ENCODE measurements around the gene ARHGEF3.

Gene ARHGEF3

DNA sequence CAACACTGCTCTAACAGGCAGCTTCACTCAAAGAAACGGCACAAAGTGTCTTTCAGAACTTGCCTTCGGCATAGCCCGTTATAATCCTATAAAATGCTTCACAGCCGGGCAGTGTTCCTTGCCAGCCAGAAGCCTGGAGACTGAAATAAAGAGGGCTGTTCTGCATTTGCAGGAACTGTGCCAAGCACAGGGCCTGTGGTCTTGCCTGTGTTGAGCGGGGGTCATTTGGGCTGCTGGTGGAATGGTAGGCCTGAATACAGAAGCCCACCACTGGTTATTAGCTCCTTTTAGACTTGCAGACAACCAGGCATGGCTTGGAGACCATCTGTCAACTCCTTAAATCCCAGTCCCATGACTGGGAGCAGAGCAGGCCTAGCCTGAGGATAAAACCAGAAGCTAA lies 4.7 kb upstream of the ARHGEF3 start:
- 77 to 92% methylated on average over 5 of the region's 5 CpGs for WGBS, 2 experiments (ENCODE audit: insufficient coverage in 2 of 2)
- Histone ChIP-seq H3K36me3 (ENCODE audit: control insufficient read depth, insufficient read depth, low read length) (no peaks in the 10 kb centered on the region), H3K9me3 (ENCODE audit: control insufficient read depth, low read length) (no peaks in the 10 kb centered on the region), H3K4me1 (ENCODE audit: control insufficient read depth, insufficient read depth, low read length, poor library complexity, severe bottlenecking) (peaks cover 8% of the 10 kb centered on the region), H3K4me3 (ENCODE audit: extremely low read depth, insufficient read depth, low read length, poor library complexity, severe bottlenecking) (no peak overlapping the region), H3K27ac (ENCODE audit: low read depth, low read length, severe bottlenecking) (no peak overlapping the region)

DNA sequence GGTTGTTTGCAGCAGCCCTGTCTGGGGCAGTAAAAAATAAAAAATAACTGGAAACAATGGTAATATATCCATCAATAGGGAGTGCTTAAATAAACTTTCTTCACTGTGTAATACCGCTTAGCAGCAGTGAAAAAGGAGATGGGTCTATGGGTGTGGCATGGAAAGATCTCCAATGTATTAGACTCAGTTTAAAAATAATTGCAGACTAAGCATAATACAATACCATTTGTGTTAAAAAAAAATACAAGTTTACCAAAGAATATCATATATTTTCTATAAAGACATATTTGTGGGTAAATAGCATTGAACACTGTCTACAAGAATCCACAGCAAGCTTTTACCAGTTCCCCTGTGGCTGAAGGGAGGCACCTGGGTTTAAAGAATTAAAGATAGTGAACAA lies 1.0 kb upstream of the ARHGEF3 start:
- no peak overlapping the region for H3K27ac ChIP-seq (ENCODE audit: low read depth, low read length, severe bottlenecking)
- no peak overlapping the region for H3K4me3 ChIP-seq (ENCODE audit: extremely low read depth, insufficient read depth, low read length, poor library complexity, severe bottlenecking)
- no peaks in the 10 kb centered on the region for H3K36me3 ChIP-seq (ENCODE audit: control insufficient read depth, insufficient read depth, low read length)
- no peaks in the 10 kb centered on the region for H3K9me3 ChIP-seq (ENCODE audit: control insufficient read depth, low read length)
- peaks cover 3% of the 10 kb centered on the region for H3K4me1 ChIP-seq (ENCODE audit: control insufficient read depth, insufficient read depth, low read length, poor library complexity, severe bottlenecking)
- WGBS, 2 experiments (ENCODE audit: insufficient coverage in 2 of 2): no CpG with 5 or more reads among the region's 1 CpG

GRCh38 chr3:56802378-56802745 lies 613 bp upstream of the ARHGEF3 start:
- no peak overlapping the region for H3K27ac ChIP-seq (ENCODE audit: low read depth, low read length, severe bottlenecking)
- peak overlapping the region; percentile 53 for H3K4me3 ChIP-seq (ENCODE audit: extremely low read depth, insufficient read depth, low read length, poor library complexity, severe bottlenecking)
- WGBS, 2 experiments (ENCODE audit: insufficient coverage in 2 of 2): 70 to 80% methylated on average over 6 to 7 of the region's 8 CpGs
- H3K4me1 ChIP-seq (ENCODE audit: control insufficient read depth, insufficient read depth, low read length, poor library complexity, severe bottlenecking): peaks cover 3% of the 10 kb centered on the region
- H3K36me3 ChIP-seq (ENCODE audit: control insufficient read depth, insufficient read depth, low read length): no peaks in the 10 kb centered on the region
- H3K9me3 ChIP-seq (ENCODE audit: control insufficient read depth, low read length): no peaks in the 10 kb centered on the region

DNA sequence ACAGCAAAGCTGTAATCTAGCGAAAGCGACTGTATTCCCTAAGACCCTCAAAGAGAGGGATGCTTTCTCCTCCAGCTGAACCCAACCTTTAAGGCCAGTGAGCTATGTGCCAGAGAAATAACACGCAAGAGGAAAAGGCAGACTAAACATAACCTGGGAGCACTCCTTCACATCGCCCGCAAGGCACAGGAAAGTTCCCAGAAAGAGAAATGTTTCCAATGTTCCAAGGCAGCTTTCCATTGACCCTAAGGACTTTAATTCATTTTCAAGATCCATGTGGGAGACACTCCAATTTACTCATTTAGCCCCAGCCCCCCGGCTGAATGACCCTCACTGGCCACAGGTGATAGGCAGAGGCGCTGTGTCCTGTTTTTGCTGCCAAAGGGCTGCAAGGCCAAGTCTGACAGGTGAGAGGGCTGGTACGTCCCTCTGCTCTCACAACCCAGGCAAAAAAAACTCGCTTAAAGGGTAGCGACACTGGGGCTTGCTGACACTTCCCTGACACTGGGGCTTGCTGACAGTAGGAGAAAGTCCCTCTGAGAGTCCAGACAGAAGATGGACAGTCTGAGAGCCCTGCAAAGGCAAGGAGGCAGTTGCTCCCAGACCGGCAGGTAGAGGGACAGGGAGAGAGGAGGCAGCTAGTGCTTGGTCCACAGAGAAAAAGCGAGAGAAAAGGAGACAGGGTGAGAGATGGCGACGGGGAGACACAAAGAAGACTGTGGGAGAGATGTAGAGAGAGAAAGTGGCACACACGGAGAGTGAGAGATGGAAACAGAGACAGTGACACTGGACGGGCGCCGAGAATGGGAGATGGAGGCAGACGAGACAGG lies 702 bp downstream of the ARHGEF3 start:
- H3K36me3 ChIP-seq (ENCODE audit: control insufficient read depth, insufficient read depth, low read length): no peaks in the 10 kb centered on the region
- H3K4me3 ChIP-seq (ENCODE audit: extremely low read depth, insufficient read depth, low read length, poor library complexity, severe bottlenecking): peak overlapping the region; percentile 53
- 45 to 61% methylated on average over 14 to 18 of the region's 19 CpGs for WGBS, 2 experiments (ENCODE audit: insufficient coverage in 2 of 2)
- no peaks in the 10 kb centered on the region for H3K9me3 ChIP-seq (ENCODE audit: control insufficient read depth, low read length)
- H3K27ac ChIP-seq (ENCODE audit: low read depth, low read length, severe bottlenecking): no peak overlapping the region
- peaks cover 7% of the 10 kb centered on the region for H3K4me1 ChIP-seq (ENCODE audit: control insufficient read depth, insufficient read depth, low read length, poor library complexity, severe bottlenecking)

DNA sequence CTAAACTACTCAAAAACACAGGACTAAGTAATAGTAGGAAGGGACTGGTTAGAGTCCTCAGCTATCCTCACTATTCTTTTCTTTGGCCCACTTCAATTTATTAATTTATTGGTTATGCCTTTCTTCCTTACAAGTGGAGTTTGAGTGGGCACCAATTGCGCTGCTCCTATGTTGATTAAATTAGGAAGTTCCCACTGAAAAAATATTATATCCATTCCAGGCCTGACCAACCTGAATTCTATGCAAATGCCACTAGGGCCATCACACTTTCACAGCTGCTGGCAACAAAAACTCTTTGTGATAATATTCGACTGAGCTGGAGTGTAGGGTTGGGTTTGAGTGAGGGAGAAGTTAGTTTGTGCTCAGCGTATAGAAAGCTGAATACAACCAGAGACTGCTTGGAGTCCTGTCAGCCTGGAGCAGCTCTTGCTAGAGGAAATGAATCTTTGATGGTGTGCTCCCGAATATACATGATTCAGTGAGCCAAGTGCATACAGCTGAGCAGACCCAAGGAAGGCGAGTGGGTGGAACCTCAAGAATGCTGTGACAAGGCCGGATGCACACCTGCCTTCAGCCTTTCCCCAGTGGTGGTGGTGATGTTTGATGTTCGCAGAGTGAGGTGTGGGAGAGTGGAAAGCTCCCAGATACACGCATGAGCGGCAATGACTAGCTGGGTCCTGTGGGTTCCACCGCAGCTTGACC lies 1.5 kb downstream of the ARHGEF3 start:
- peaks cover 7% of the 10 kb centered on the region for H3K4me1 ChIP-seq (ENCODE audit: control insufficient read depth, insufficient read depth, low read length, poor library complexity, severe bottlenecking)
- no peaks in the 10 kb centered on the region for H3K36me3 ChIP-seq (ENCODE audit: control insufficient read depth, insufficient read depth, low read length)
- no peaks in the 10 kb centered on the region for H3K9me3 ChIP-seq (ENCODE audit: control insufficient read depth, low read length)
- H3K4me3 ChIP-seq (ENCODE audit: extremely low read depth, insufficient read depth, low read length, poor library complexity, severe bottlenecking): peak overlapping the region; percentile 53
- WGBS, 2 experiments (ENCODE audit: insufficient coverage in 2 of 2): 60 to 77% methylated on average over 5 to 9 of the region's 10 CpGs
- H3K27ac ChIP-seq (ENCODE audit: low read depth, low read length, severe bottlenecking): no peak overlapping the region

- Histone ChIP-seq H3K27ac (ENCODE audit: low read depth, low read length, severe bottlenecking) (no peak overlapping the region), H3K9me3 (ENCODE audit: control insufficient read depth, low read length) (no peaks in the 10 kb centered on the region), H3K36me3 (ENCODE audit: control insufficient read depth, insufficient read depth, low read length) (no peaks in the 10 kb centered on the region), H3K4me1 (ENCODE audit: control insufficient read depth, insufficient read depth, low read length, poor library complexity, severe bottlenecking) (peaks cover 7% of the 10 kb centered on the region), H3K4me3 (ENCODE audit: extremely low read depth, insufficient read depth, low read length, poor library complexity, severe bottlenecking) (peak overlapping the region; percentile 53)
- WGBS, 2 experiments (ENCODE audit: insufficient coverage in 2 of 2): 56 to 71% methylated on average over 3 to 4 of the region's 7 CpGs
These were observed 2.4 kb downstream of the ARHGEF3 start for GRCh38 chr3:56799251-56799882.

GRCh38 chr3:56796996-56797395 lies 4.8 kb downstream of the ARHGEF3 start:
- no peaks in the 10 kb centered on the region for H3K9me3 ChIP-seq (ENCODE audit: control insufficient read depth, low read length)
- H3K4me1 ChIP-seq (ENCODE audit: control insufficient read depth, insufficient read depth, low read length, poor library complexity, severe bottlenecking): peaks cover 4% of the 10 kb centered on the region
- no peak overlapping the region for H3K4me3 ChIP-seq (ENCODE audit: extremely low read depth, insufficient read depth, low read length, poor library complexity, severe bottlenecking)
- 86 to 100% methylated on average over 1 to 4 of the region's 4 CpGs for WGBS, 2 experiments (ENCODE audit: insufficient coverage in 2 of 2)
- H3K27ac ChIP-seq (ENCODE audit: low read depth, low read length, severe bottlenecking): no peak overlapping the region
- H3K36me3 ChIP-seq (ENCODE audit: control insufficient read depth, insufficient read depth, low read length): no peaks in the 10 kb centered on the region

- Histone ChIP-seq H3K4me1 (ENCODE audit: control insufficient read depth, insufficient read depth, low read length, poor library complexity, severe bottlenecking) (peaks cover 4% of the 10 kb centered on the region), H3K9me3 (ENCODE audit: control insufficient read depth, low read length) (no peaks in the 10 kb centered on the region), H3K27ac (ENCODE audit: low read depth, low read length, severe bottlenecking) (no peak overlapping the region), H3K4me3 (ENCODE audit: extremely low read depth, insufficient read depth, low read length, poor library complexity, severe bottlenecking) (no peak overlapping the region), H3K36me3 (ENCODE audit: control insufficient read depth, insufficient read depth, low read length) (no peaks in the 10 kb centered on the region)
- WGBS, 2 experiments (ENCODE audit: insufficient coverage in 2 of 2): 96 to 98% methylated on average over 3 to 5 of the region's 6 CpGs
These were observed 5.5 kb downstream of the ARHGEF3 start for GRCh38 chr3:56796202-56796601.

GRCh38 chr3:56795829-56796185 lies 5.9 kb downstream of the ARHGEF3 start:
- H3K36me3 ChIP-seq (ENCODE audit: control insufficient read depth, insufficient read depth, low read length): no peaks in the 10 kb centered on the region
- no peak overlapping the region for H3K4me3 ChIP-seq (ENCODE audit: extremely low read depth, insufficient read depth, low read length, poor library complexity, severe bottlenecking)
- WGBS, 2 experiments (ENCODE audit: insufficient coverage in 2 of 2): 50 to 83% methylated on average over 1 to 2 of the region's 6 CpGs
- H3K4me1 ChIP-seq (ENCODE audit: control insufficient read depth, insufficient read depth, low read length, poor library complexity, severe bottlenecking): peaks cover 4% of the 10 kb centered on the region
- H3K27ac ChIP-seq (ENCODE audit: low read depth, low read length, severe bottlenecking): no peak overlapping the region
- H3K9me3 ChIP-seq (ENCODE audit: control insufficient read depth, low read length): no peaks in the 10 kb centered on the region

DNA sequence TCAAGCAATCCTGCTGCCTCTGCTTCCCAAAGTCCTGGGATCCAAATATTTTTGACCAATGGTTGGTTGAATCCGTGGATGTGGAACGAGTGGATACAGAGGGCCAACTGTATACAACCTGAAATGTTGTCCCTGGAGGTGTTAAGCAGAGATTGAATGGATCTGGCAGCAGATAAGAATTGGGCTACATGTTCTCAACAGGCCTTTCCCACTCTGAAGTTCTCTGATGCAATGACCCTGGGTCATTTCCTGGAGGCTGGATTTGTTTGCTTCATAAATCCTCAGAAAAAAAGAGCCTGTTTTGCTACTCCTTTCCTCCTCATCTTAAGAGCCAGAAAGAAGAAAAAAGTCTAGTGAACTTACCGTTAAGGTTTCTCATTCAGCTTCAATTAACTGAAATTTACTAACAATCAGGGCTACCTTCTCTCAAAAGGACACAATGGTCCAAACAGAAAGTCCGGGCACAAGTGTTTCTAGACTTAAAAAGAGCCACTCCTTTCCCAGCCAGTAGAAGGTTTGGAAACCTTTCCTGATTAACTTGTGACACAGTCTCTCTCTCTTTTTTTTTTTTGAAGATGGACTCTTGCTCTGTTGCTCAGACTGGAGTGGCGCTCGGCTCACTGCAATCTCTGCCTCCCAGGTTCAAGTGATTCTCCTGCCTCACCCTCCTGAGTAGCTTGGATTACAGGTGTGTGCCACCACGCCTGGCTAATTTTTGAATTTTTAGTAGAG lies 6.5 kb downstream of the ARHGEF3 start:
- no peaks in the 10 kb centered on the region for H3K9me3 ChIP-seq (ENCODE audit: control insufficient read depth, low read length)
- no peak overlapping the region for H3K4me3 ChIP-seq (ENCODE audit: extremely low read depth, insufficient read depth, low read length, poor library complexity, severe bottlenecking)
- H3K4me1 ChIP-seq (ENCODE audit: control insufficient read depth, insufficient read depth, low read length, poor library complexity, severe bottlenecking): peaks cover 6% of the 10 kb centered on the region
- WGBS, 2 experiments (ENCODE audit: insufficient coverage in 2 of 2): 90% methylated on average over 3 to 5 of the region's 7 CpGs
- peak overlapping the region; percentile 70 for H3K27ac ChIP-seq (ENCODE audit: low read depth, low read length, severe bottlenecking)
- no peaks in the 10 kb centered on the region for H3K36me3 ChIP-seq (ENCODE audit: control insufficient read depth, insufficient read depth, low read length)

Measured in mesodermal cell (in vitro differentiated cells).